Measurements from ENCODE around the gene PLCXD1.
"Not testable (repeated sequence)": the region's sequence is repeated elsewhere in the genome, so short reads cannot be mapped to it uniquely, and the experiment has no call there.

Gene PLCXD1

GRCh38 chrX:302975-303374, 21.8 kb downstream of the PLCXD1 start:
- H3K4me1 ChIP-seq (ENCODE audit: insufficient read depth, low read length) = no peaks in the 10 kb centered on the region
- no peak overlapping the region for H3K4me3 ChIP-seq (ENCODE audit: low read depth in 1 of 2, low read length in 2 of 2)
- H3K36me3 ChIP-seq (ENCODE audit: insufficient read depth, low read length) = peaks cover 16% of the 10 kb centered on the region
- H3K27me3 ChIP-seq (ENCODE audit: control insufficient read depth in 1 of 2, insufficient read depth in 2 of 2, low read length in 2 of 2) = no peaks in the 10 kb centered on the region
- no peak overlapping the region for H3K9ac ChIP-seq (ENCODE audit: low read length)
- no peak overlapping the region for H3K27ac ChIP-seq (ENCODE audit: low read depth, low read length)
- H3K9me3 ChIP-seq (ENCODE audit: low read length) = no peaks in the 10 kb centered on the region

GRCh38 chrX:305781-306613, 24.8 kb downstream of the PLCXD1 start:
- not testable (repeated sequence) for H3K9ac ChIP-seq (ENCODE audit: low read length); H3K27ac ChIP-seq (ENCODE audit: low read depth, low read length); H3K4me3 ChIP-seq (ENCODE audit: low read depth in 1 of 2, low read length in 2 of 2); H3K9me3 ChIP-seq (ENCODE audit: low read length); H3K27me3 ChIP-seq (ENCODE audit: control insufficient read depth in 1 of 2, insufficient read depth in 2 of 2, low read length in 2 of 2); H3K4me1 ChIP-seq (ENCODE audit: insufficient read depth, low read length)
- peaks cover 22% of the 10 kb centered on the region for H3K36me3 ChIP-seq (ENCODE audit: insufficient read depth, low read length)

- not testable (repeated sequence) for H3K27ac ChIP-seq (ENCODE audit: low read depth, low read length); H3K9ac ChIP-seq (ENCODE audit: low read length); H3K4me3 ChIP-seq (ENCODE audit: low read depth in 1 of 2, low read length in 2 of 2); H3K27me3 ChIP-seq (ENCODE audit: control insufficient read depth in 1 of 2, insufficient read depth in 2 of 2, low read length in 2 of 2); H3K4me1 ChIP-seq (ENCODE audit: insufficient read depth, low read length); H3K9me3 ChIP-seq (ENCODE audit: low read length)
- H3K36me3 ChIP-seq (ENCODE audit: insufficient read depth, low read length) = peaks cover 25% of the 10 kb centered on the region
Observed at GRCh38 chrX:306614-307251, 25.6 kb downstream of the PLCXD1 start.

- no peaks in the 10 kb centered on the region for H3K27me3 ChIP-seq (ENCODE audit: control insufficient read depth in 1 of 2, insufficient read depth in 2 of 2, low read length in 2 of 2)
- no peak overlapping the region for H3K27ac ChIP-seq (ENCODE audit: low read depth, low read length)
- H3K9ac ChIP-seq (ENCODE audit: low read length) = no peak overlapping the region
- no peaks in the 10 kb centered on the region for H3K9me3 ChIP-seq (ENCODE audit: low read length)
- no peaks in the 10 kb centered on the region for H3K4me1 ChIP-seq (ENCODE audit: insufficient read depth, low read length)
- H3K36me3 ChIP-seq (ENCODE audit: insufficient read depth, low read length) = peaks cover 32% of the 10 kb centered on the region
- no peak overlapping the region for H3K4me3 ChIP-seq (ENCODE audit: low read depth in 1 of 2, low read length in 2 of 2)
Observed at GRCh38 chrX:307261-308111, 26.3 kb downstream of the PLCXD1 start.

GRCh38 chrX:308821-309520, 27.8 kb downstream of the PLCXD1 start:
- H3K4me1 ChIP-seq (ENCODE audit: insufficient read depth, low read length) = no peaks in the 10 kb centered on the region
- H3K27ac ChIP-seq (ENCODE audit: low read depth, low read length) = no peak overlapping the region
- H3K27me3 ChIP-seq (ENCODE audit: control insufficient read depth in 1 of 2, insufficient read depth in 2 of 2, low read length in 2 of 2) = no peaks in the 10 kb centered on the region
- peaks cover 36% of the 10 kb centered on the region for H3K36me3 ChIP-seq (ENCODE audit: insufficient read depth, low read length)
- H3K4me3 ChIP-seq (ENCODE audit: low read depth in 1 of 2, low read length in 2 of 2) = no peak overlapping the region
- no peak overlapping the region for H3K9ac ChIP-seq (ENCODE audit: low read length)
- no peaks in the 10 kb centered on the region for H3K9me3 ChIP-seq (ENCODE audit: low read length)

GRCh38 chrX:310621-311155, 29.5 kb downstream of the PLCXD1 start:
- Histone ChIP-seq H3K27ac (ENCODE audit: low read depth, low read length) (no peak overlapping the region), H3K4me1 (ENCODE audit: insufficient read depth, low read length) (no peaks in the 10 kb centered on the region), H3K9me3 (ENCODE audit: low read length) (no peaks in the 10 kb centered on the region), H3K27me3 (ENCODE audit: control insufficient read depth in 1 of 2, insufficient read depth in 2 of 2, low read length in 2 of 2) (no peaks in the 10 kb centered on the region), H3K9ac (ENCODE audit: low read length) (no peak overlapping the region), H3K4me3 (ENCODE audit: low read depth in 1 of 2, low read length in 2 of 2) (no peak overlapping the region), H3K36me3 (ENCODE audit: insufficient read depth, low read length) (peaks cover 35% of the 10 kb centered on the region)

- H3K4me1 ChIP-seq (ENCODE audit: insufficient read depth, low read length) = no peaks in the 10 kb centered on the region
- H3K27me3 ChIP-seq (ENCODE audit: control insufficient read depth in 1 of 2, insufficient read depth in 2 of 2, low read length in 2 of 2) = no peaks in the 10 kb centered on the region
- H3K36me3 ChIP-seq (ENCODE audit: insufficient read depth, low read length) = peaks cover 28% of the 10 kb centered on the region
Observed at GRCh38 chrX:311156-312129, 30.3 kb downstream of the PLCXD1 start.

GRCh38 chrX:312621-313331, 31.6 kb downstream of the PLCXD1 start:
- no peak overlapping the region for H3K27ac ChIP-seq (ENCODE audit: low read depth, low read length)
- no peak overlapping the region for H3K4me3 ChIP-seq (ENCODE audit: low read depth in 1 of 2, low read length in 2 of 2)
- no peaks in the 10 kb centered on the region for H3K9me3 ChIP-seq (ENCODE audit: low read length)
- peaks cover 24% of the 10 kb centered on the region for H3K36me3 ChIP-seq (ENCODE audit: insufficient read depth, low read length)
- H3K27me3 ChIP-seq (ENCODE audit: control insufficient read depth in 1 of 2, insufficient read depth in 2 of 2, low read length in 2 of 2) = no peaks in the 10 kb centered on the region
- no peaks in the 10 kb centered on the region for H3K4me1 ChIP-seq (ENCODE audit: insufficient read depth, low read length)
- H3K9ac ChIP-seq (ENCODE audit: low read length) = no peak overlapping the region

More at GRCh38 chrX:311156-312129, 30.3 kb downstream of the PLCXD1 start:
- no peak overlapping the region for H3K4me3 ChIP-seq (ENCODE audit: low read depth in 1 of 2, low read length in 2 of 2)
- H3K27ac ChIP-seq (ENCODE audit: low read depth, low read length) = no peak overlapping the region
- H3K9me3 ChIP-seq (ENCODE audit: low read length) = no peaks in the 10 kb centered on the region
- no peak overlapping the region for H3K9ac ChIP-seq (ENCODE audit: low read length)

GRCh38 chrX:313546-313945, 32.4 kb downstream of the PLCXD1 start:
- Histone ChIP-seq H3K9me3 (ENCODE audit: low read length) (no peaks in the 10 kb centered on the region), H3K36me3 (ENCODE audit: insufficient read depth, low read length) (peaks cover 24% of the 10 kb centered on the region), H3K4me1 (ENCODE audit: insufficient read depth, low read length) (no peaks in the 10 kb centered on the region), H3K27me3 (ENCODE audit: control insufficient read depth in 1 of 2, insufficient read depth in 2 of 2, low read length in 2 of 2) (no peaks in the 10 kb centered on the region), H3K4me3 (ENCODE audit: low read depth in 1 of 2, low read length in 2 of 2) (no peak overlapping the region), H3K9ac (ENCODE audit: low read length) (no peak overlapping the region), H3K27ac (ENCODE audit: low read depth, low read length) (no peak overlapping the region)

- H3K9me3 ChIP-seq (ENCODE audit: low read length) = no peaks in the 10 kb centered on the region
- no peaks in the 10 kb centered on the region for H3K4me1 ChIP-seq (ENCODE audit: insufficient read depth, low read length)
- H3K27ac ChIP-seq (ENCODE audit: low read depth, low read length) = no peak overlapping the region
- H3K27me3 ChIP-seq (ENCODE audit: control insufficient read depth in 1 of 2, insufficient read depth in 2 of 2, low read length in 2 of 2) = no peaks in the 10 kb centered on the region
- no peak overlapping the region for H3K9ac ChIP-seq (ENCODE audit: low read length)
- H3K36me3 ChIP-seq (ENCODE audit: insufficient read depth, low read length) = peaks cover 23% of the 10 kb centered on the region
- H3K4me3 ChIP-seq (ENCODE audit: low read depth in 1 of 2, low read length in 2 of 2) = no peak overlapping the region
Observed at GRCh38 chrX:314049-314448, 32.9 kb downstream of the PLCXD1 start.
